GM18526 (cell line): ENCODE data around the gene GYS2.

Experiments used
- POLR2A ChIP-seq: IDR thresholded peaks from 3 replicates; pipeline ENCODE4 v1.6.1; 2011; ENCODE audit not compliant: insufficient read length; ENCODE audit errors: extremely low read depth

Gene GYS2

GRCh38 chr12:21614506-21614905 is 9.9 kb upstream of the GYS2 start:
- TF ChIP-seq POLR2A: no peak

GRCh38 chr12:21613931-21614330 is 9.3 kb upstream of the GYS2 start:
- TF ChIP-seq POLR2A: no peak

GRCh38 chr12:21608196-21608595 is 3.5 kb upstream of the GYS2 start:
- TF ChIP-seq POLR2A: no peak

GRCh38 chr12:21607701-21608100 is 3.1 kb upstream of the GYS2 start:
- no peak for TF ChIP-seq POLR2A

GRCh38 chr12:21606175-21606574 is 1.5 kb upstream of the GYS2 start:
- TF ChIP-seq POLR2A: no peak

- TF ChIP-seq POLR2A: no peak
Observed at GRCh38 chr12:21602774-21603173, 1.9 kb downstream of the GYS2 start.

GRCh38 chr12:21600196-21600595 is 4.5 kb downstream of the GYS2 start:
- no peak for TF ChIP-seq POLR2A

GRCh38 chr12:21599143-21599999 is 5.3 kb downstream of the GYS2 start:
- TF ChIP-seq POLR2A: no peak

GRCh38 chr12:21598651-21599050 is 6.0 kb downstream of the GYS2 start:
- TF ChIP-seq POLR2A: no peak

- TF ChIP-seq POLR2A: no peak
Observed at GRCh38 chr12:21585485-21585884, 19.2 kb downstream of the GYS2 start.

GRCh38 chr12:21583587-21583986 is 21.1 kb downstream of the GYS2 start:
- TF ChIP-seq POLR2A: no peak

GRCh38 chr12:21580748-21581516 is 23.7 kb downstream of the GYS2 start:
- TF ChIP-seq POLR2A: no peak

- TF ChIP-seq POLR2A: no peak
Observed at GRCh38 chr12:21577516-21577915, 27.1 kb downstream of the GYS2 start.

- no peak for TF ChIP-seq POLR2A
Observed at GRCh38 chr12:21576431-21576830, 28.2 kb downstream of the GYS2 start.

GRCh38 chr12:21573733-21574358 is 30.8 kb downstream of the GYS2 start:
- no peak for TF ChIP-seq POLR2A

- no peak for TF ChIP-seq POLR2A
Observed at GRCh38 chr12:21571046-21571445, 33.6 kb downstream of the GYS2 start.
